Dermis microvascular lymphatic vessel endothelial cell (primary cell): ENCODE results near the gene ITSN1. TPM values are rescaled to one million over a fixed set of nuclear protein-coding genes. Genes with fewer than 3 reads are reported as not detected.

Experiments
- DNase-seq, 2 donors: peaks; one replicate each; pipeline versions ENCODE4 v3.0.0 to v3.0.0-alpha.2; 2010; ENCODE audit warnings: low read depth in 2 of 2
- total RNA-seq: library from RNA; depleted of rRNA; stranded (reverse); fragments of >200 nt; gene quantifications from 2 replicates; pipeline ENCODE4 v1.2.1, GENCODE V29; 2014

ITSN1 gene
- total RNA-seq, 1 donor from 2014 or later, result 46.7 TPM

DNA sequence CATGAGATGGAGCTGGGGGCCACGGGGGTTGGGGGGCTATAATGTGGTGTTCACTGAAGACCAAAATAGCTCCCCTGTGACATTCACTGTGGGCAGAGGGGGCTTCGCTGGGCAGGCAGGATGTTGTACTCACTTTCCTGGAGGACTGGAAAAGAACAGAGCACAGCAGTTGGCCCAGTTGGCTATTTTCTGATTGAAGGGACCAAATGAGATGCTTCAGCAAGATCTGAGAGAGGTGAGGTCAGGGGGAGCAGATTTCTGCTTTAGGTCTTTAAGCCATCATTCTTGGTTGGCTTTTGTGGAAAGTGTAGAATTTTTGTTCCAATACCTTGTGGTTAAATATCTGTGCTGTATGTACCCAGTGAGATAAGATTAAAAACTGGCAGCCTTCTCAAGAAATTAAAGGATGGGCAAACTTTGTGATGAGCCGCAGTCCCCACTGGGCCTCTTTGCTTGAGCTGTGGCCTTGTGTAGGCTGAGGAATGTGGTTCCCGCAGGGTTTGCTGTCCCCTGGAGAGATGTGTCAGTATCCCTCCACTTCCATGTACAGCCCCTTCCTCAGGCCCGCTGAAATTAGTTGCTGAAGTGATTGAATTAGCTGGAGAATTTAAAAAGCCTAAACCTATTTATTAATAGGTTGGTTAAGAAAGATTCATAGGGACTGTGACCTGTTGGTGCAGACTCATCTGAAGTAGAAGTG, 192.7 kb downstream of the ITSN1 start:
- no peak for DNase-seq

DNA sequence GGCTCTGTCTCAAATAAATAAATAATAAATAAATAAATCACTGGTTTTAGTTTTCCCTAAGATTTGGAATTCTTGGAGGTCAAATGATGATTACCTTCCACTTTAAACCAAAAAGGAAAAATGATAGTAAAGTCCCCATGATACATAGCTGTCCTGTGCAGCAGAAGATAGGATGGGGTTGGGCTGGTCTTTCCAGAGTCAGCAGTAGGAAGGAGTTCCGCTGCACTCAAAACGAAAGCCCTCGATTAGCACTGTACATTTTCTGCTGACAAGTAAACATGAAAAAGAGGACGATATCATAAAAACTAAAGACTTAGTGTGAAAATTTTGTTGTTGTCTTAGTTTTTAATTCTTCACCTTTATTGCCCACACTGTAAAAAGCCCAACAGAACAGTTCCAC, 193.6 kb downstream of the ITSN1 start:
- DNase-seq, result no peak

DNA sequence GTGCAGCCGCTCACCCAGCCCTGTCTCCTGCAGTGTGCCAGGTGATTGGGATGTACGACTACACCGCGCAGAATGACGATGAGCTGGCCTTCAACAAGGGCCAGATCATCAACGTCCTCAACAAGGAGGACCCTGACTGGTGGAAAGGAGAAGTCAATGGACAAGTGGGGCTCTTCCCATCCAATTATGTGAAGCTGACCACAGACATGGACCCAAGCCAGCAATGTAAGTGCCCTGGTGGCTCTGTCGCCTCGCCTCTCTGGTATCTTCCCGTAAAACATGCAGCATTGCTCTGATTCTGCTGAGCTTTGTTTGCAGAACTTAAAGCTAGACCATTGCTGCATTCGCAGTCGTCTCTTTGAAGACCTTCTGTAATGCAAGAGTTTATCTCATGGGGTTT, 194.1 kb downstream of the ITSN1 start:
- no peak for DNase-seq

DNA sequence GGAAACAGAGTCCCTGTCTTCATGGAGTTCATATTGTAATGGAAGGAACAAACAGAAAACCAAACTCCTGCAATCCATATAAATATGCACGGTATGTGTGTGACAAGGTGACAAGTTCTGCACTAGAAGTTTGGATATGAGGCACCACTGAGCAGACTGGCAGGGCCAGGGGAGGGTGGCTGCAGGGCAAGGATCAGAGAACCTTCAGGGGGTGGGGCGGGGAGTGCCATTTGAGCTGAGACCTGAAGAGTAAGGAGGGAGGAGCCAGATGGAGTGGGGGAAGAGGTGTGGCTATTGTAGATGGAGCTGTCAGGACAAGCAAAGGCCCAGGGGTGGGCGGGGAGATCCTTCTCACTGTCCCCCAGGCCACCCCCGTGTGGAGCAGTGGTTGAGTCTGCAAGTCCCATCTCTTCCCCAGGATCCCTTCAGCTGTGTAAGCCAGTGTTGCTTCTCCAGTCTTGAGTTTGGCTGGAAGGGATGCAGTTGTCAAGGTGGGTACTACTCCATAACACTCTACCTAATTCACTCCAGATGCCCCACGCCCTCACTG, 196.9 kb downstream of the ITSN1 start:
- DNase-seq, result no peak

DNA sequence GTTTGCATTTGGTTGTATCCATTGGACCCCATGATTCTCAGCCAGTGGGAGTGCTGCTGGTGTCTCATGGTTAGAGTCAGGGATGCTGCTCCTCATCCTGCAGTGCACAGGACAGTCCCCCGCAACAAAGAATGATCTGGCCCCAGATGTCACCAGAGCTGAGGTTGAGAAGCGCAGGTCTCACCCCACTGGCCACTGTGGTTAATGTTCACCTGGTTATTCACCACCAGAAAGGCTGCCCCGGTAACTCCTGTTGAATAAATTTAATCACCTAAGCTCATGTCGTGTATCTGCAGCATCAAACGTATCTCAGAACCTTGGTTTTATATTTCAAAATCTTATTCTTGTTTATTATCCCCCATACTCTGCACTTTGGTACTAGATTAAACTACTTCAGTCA, 197.5 kb downstream of the ITSN1 start:
- no peak for DNase-seq

DNA sequence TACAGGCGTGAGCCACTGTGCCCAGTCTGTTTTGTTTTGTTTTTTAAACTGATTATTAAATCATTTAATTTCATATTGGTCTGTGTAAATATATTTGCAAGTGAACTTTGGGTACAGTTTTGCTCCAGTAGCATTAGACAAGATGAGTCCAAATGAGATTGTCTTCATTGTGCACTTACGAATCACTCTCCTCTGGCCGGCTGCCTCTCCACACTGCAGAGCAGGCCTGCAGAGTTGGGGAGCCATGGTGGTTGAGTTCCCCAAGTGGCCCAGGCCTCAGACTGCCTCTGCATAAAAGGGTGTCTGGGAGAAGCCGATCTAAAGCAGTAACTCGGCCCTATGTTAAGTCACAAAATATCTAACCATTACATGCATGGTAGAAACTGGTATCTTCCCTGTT, 198.5 kb downstream of the ITSN1 start:
- no peak for DNase-seq

DNA sequence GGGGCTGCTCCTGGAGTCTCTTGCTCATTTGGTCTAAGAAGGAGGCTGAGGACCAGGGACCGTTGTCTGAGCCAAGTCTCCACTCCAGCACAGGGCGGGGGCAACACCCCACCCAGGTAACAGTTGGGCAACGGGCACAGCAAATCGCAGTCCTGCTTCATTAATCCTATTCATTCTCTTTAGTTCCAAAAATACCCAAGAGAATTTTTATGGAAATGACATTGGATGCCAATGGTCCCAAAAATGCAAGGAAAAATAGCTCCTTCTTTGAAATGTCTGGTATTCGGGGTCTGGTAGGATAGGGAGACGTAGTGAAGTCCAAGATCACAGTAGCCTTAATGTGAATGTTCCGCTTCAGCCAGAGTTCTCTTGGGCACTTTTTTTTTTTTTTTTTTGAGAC, 199.3 kb downstream of the ITSN1 start:
- no peak for DNase-seq

DNA sequence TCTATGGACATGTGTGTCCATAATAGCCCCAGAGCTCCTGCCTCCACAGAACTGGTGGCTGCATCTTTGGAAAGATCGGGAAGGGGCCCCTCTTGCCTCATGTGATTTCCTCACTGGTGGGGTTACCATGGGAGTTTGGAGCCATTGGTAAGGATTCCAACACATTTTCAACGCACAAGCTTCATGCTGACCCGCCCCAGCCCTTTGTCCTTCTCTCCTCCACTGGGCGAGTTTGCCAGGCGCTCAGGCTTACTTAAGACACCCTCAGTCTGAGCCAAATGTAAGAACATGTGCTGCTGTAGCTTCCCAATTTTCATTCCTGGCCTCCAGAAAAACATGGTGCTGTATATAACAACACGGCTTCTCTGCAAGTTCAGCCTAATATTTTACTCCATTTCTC, 200.9 kb downstream of the ITSN1 start:
- no peak for DNase-seq

DNA sequence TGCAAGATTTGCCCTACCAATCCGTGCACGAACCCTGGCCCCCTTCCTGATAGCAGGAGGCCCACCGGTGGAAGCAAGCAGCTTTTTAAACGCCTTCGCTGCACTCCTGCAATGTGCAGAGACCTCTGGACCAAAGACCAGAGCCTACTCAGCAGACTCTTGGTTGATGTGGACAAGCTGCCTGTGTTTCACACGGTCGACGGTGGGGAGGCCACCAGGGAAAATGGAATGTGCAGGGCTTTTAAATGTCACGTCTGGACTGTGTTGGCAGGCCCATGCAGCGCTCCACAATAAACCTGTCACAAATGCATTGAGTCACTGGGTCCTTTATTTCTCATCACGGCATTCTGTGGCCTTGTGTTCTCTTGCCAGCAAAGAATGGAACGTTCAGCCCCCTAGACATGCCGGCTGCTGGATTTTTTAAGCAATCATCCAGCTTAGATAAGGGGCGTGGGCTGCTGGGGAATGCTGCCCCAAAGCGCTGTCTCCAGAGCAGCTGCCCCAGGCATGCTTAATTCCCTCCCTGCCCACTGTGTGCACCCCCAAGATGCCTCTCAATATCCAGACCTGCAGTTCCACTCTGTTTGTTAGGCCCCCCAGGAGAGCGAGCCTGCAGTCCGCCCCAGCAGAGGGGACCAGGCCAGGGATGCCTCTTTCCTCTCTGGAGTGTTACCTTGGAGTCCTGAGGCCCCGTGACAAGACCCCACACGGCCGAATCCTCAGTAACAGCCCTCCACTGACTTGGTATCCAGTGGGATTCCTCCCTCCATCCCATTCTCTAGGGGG, 202.0 kb downstream of the ITSN1 start:
- no peak for DNase-seq

DNA sequence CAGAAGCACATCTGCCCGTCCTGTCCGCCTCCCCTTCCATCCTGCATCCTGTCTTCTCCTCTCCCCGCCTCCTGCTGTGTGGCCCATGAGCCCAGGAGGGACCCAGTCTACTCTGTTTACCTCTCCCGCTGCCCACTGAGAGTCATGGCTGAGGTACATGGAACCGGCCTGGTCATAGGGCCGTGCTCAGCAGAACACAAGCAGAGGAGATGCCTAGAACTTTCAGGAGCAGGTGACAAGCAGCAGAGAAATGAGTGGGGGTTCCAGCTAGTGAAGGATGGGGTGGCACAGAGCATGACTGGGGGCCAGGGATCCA, 202.5 kb downstream of the ITSN1 start:
- DNase-seq, result no peak

DNA sequence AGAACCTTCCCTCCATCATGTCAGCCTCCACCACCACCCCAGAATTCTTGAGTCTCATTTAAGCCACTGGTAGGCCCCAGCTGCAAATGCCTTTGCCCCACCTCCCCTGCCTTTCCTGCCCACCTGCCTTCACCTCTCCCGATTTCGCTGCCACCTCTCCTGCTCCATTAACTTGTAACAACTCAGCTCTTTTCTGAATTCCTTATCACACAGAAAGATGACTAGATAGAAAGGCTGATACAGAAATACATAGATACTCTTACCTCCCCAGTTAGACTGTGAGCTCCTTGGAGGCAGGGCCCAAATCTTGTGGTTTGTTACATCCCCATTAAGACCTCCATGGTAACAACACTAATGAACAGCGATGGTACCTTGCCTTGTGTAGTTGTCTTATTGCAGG, 203.8 kb downstream of the ITSN1 start:
- DNase-seq, result no peak

DNA sequence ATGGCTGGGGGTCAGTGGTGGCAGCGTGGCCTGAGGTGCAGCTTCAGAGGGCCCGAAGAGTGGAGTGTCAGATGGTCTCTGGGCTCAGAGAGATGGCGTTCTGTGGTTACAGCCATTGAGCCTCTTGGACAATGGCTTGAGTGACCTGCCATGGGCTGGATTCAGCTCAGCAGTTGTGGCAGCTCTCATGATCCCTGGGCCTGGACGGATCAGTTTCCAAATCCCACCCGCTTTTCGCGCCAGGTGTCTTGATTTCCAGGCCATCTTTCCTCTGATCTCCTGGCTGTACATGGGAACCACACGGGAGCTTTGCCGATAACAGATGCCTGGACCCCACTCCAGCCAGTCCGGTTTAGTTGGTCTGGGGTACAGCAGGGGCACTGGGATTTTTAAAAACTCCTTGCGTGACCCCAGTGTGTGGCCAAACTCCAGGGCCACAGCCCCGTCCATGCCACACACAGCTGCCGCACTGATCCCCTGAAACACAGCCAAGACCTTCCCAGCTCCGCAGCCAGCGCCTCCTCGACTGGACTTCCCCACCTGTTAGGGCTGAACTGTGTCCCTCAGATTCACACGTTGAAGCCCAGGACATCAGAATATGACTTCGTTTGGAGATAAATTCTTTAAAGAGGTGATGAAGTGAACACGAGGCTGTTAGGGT, 205.4 kb downstream of the ITSN1 start:
- DNase-seq, result no peak

DNA sequence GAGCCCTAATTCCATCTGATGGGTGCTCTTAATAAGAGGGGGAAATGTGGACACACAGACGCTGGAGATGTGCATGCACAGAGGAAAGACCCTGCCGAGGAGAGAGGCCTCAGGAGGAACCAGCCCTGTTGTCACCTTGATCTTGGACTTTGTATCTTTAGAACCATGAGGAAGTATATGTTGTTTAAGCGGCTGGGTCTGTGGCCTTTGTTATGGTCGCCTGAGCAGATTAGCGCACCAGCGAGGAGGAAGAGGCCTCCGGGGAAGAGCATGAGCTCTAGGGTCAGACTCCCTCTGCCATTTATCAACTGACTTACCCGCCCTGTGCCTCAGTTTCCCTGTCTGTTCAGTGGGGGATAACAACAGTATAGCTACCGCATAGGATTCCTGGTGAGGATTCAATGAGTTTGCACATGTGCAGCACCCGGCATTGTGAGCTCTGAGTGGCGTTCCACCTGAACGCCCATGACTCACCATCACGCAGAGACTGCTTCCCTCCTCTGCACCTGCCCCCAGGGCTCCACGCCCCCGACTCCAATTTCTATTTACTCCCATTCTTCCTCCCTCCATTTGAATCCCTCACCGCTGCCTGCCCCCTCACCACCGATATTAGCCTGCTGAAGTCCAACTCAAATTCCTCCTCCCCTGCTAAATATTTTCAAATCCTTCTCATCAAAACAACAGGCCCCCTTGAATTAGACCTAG, 206.1 kb downstream of the ITSN1 start:
- DNase-seq, result no peak

DNA sequence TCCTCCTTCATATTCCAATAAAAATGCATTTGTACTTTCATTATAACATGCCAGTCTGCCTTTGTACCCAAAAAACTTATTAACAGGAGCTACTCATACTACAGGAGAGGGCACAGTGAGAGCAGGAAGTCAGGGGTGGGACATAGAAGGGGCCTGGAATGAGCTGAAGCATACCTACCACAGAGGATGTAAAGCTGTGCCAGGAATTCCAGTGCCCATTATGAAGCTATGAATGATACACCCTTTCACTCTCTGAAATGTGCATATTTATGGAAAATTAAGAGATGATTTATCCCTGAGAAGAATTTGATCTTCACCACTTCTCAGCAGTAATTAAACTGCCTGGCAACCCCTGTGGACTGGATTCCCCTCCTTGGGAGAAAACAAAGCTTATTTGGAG, 207.5 kb downstream of the ITSN1 start:
- peak; percentile 15 for DNase-seq

DNA sequence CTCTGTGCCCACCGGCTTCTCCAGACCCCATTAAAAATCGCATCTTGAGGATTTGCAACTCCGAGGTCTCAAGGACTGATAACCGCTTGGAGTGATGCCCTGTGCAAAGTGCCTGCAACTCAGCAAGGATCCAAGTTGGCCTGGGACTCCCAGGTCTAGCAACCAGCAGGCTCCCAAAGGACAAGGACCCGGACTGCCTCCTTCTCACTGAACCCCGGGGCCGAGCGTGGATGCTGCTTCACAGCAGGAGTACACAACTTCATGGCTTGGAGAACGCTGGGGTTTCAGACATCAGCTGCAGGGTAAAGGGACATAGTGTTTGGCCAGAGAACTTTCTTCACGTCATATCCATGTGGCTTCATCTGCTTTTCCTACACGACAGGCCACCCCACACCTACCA, 208.1 kb downstream of the ITSN1 start:
- DNase-seq, result no peak

DNA sequence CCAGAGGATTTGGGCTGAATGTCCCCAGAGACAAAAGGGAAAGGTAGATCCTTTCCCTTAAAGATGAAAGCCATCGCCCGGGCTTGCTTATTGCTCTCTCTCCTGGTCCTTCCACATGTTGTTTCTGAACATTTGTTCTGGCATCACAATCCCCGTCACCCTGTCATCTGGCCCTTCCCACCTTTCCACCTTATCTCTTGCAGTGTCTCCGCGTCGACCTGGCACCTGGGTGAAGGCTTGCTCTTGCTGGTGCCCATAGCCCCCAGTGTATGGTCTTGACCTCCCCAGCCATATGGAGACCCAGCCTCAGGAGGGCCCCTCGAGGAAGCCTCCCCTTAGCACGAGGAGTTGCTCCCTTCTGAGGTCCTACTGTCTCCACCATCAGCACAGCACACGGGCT, 208.7 kb downstream of the ITSN1 start:
- DNase-seq, result no peak

DNA sequence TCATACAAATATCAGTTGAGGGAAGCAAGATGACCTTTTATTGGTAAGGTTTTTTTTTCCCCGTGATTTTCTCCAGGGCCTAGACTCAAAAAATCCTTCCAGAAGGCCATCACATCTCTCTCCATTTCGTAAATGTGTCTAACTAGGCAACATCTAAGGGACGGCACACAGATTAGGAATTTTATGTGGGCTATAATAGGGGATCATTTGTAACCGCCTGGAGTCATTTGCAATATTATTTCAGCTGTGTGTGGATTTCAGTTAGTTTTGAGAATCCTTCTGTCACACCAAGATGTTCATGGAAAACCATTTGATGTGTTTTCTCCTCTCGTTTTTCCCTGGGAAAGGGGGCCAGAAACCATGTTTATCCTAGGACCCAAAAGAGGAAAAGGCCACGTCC, 210.2 kb downstream of the ITSN1 start:
- DNase-seq, result no peak

DNA sequence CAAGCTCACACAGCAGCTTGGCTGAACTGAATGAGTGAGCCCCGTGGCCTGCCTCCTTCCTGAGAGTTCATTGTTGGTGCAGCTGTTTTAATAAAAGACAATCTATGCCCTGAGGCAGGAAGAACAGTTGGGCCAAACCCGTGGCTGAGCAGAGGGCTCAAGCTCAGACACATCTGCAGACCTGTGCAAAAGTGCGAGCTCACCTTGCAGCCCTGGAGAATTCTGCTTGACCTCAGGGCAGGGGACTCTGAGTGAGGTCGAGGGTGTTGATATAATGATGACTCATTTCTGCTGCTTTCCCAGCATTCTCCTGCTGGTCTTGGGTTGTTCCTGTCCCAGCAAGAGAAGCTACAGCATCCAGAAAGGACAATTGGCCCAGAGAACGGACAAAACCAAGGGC, 212.3 kb downstream of the ITSN1 start:
- DNase-seq, result peak in 1 of 2 donors; percentile 46

DNA sequence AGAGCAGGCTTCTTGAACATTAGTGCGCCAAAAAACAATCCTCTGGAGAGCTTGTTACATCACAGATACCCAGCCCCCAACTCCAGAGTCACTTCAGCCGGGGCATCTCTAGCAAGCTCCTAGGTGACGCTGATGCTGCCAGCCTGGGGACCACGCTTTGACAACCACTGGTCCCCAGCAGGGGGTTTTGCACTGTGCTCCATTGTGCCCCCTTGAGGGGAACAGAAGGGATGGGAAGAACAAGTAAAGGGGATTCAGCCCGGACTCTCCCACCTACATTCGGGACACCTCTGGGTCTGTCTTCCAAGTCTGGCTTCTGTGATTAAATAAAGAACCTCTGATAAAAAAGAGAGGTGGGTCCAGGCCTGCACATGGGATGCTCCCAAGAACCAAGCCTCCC, 212.9 kb downstream of the ITSN1 start:
- DNase-seq, result no peak

DNA sequence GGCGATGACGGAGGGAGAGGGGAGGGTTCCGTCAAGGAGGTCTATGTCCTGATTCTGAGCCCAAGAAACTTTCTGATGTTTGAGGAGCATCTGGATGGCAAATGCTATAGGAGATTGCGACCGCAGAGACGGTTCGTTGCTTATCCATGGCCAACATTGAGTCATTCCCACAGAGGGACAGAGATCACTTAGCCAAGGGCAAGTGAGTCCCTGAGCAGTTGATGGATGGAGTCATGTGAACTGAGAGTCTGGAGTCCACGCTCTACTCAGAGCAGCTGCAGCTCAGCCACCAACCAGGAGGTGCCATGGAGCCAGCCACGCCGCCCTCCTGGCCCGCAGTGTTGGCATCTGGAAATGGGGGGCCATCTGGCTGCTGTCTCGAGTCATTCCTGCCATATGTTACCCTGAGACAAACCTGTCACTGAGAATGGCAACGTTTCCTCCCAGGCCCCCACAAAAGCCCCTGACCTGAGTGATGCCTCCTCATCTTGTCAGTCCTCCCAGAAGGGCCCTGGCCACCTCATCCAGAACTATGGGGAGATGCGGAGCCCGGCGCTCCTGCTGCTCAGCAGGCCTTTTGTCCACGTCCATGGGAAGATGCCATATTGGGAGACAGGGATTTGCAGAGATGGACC, 214.7 kb downstream of the ITSN1 start:
- no peak for DNase-seq

DNA sequence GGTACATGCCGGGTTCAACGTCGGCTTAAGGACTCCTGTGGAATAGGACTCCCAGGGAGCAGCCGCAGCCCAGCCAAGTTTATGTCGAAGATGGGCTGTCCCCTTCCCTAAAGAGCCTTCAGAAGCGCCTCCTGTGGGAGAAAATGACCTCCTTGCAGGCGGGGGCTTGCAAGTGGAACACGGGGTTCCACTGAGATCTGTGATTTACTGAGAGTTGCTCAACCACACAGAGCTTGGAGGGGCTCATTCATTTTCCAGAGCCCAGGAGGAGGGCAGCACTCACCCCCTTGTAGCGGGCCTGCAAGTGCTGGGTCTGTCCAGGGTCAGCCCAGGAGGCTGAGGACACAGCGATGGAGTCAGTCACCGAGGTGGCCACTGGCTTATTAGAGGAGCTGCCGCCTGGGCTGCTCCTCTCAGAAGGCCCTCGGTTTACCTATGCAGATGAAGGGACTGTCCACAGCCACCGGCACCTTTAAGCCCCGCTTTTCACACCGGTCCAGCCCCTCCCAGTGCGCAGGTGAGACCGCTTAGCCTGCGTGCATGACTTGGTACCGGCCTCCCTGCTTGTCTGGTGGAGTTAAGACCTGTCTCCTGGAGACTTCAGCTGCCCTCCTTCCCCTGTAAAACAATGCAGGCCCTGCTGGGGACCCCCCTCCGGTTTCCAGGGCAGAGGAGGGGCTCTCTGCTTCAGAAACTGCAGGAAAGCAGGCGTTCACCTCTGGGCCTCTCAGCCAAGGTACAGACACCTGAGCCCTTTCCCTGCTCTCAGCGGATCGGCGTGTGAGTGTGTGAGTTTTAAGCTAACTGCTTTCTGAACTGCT, 215.8 kb downstream of the ITSN1 start:
- no peak for DNase-seq
